WTC11 (cell line): Measurements from ENCODE around the gene AADAC. TPM values are rescaled to one million over a fixed set of nuclear protein-coding genes. Genes with fewer than 3 reads are reported as not detected.
"Not testable (repeated sequence)": the region's sequence is repeated elsewhere in the genome, so short reads cannot be mapped to it uniquely, and the experiment has no call there.

Source experiments
- ATAC-seq: fragments of 200-7000 bp; cut with Tn5 transposase; 2 replicates; pipeline ENCODE4 v1.10.0; 2021; ENCODE audit warnings: mild to moderate bottlenecking, moderate library complexity
- CTCF ChIA-PET: fragments of 300-600 bp; sonication (Branson Sonifier 250); formaldehyde crosslinking; loops from one replicate; lab custom pipeline; 2021; ENCODE audit warnings: antibody characterized with exemption; lab: Charles Lee
- POLR2A ChIA-PET: fragments of 350-600 bp; sonication (Branson Sonifier 250); formaldehyde crosslinking; loops from one replicate; lab custom pipeline; 2021; ENCODE audit warnings: antibody characterized with exemption; lab: Charles Lee
- DNase-seq: peaks from one replicate; pipeline ENCODE4 v3.0.0; 2021; ENCODE audit warnings: low spot score
- H3K27ac Mint-ChIP-seq: 2 replicates; pipeline ENCODE4 v1.8.0; 2021; ENCODE audit warnings: mixed read lengths
- H3K27me3 Mint-ChIP-seq: 2 replicates; pipeline ENCODE4 v1.8.0; 2021; ENCODE audit warnings: low read depth, mild to moderate bottlenecking, moderate library complexity, mixed read lengths
- H3K36me3 Mint-ChIP-seq: 2 replicates; pipeline ENCODE4 v1.8.0; 2021; ENCODE audit warnings: mixed read lengths
- H3K4me1 Mint-ChIP-seq: 2 replicates; pipeline ENCODE4 v1.8.0; 2022; ENCODE audit warnings: mixed read lengths
- H3K4me3 Mint-ChIP-seq: 2 replicates; pipeline ENCODE4 v1.8.0; 2021; ENCODE audit warnings: mild to moderate bottlenecking, moderate library complexity, mixed read lengths
- H3K9me3 Mint-ChIP-seq: 2 replicates; pipeline ENCODE4 v1.8.0; 2021; ENCODE audit warnings: mixed read lengths
- ARID4B ChIP-seq: sonication (generic); formaldehyde crosslinking; IDR thresholded peaks from 2 replicates; pipeline ENCODE4 v1.8.0; 2023; ENCODE audit warnings: missing genetic modification reagents, mild to moderate bottlenecking, borderline replicate concordance
- ATF3 ChIP-seq: sonication (generic); formaldehyde crosslinking; conservative IDR thresholded peaks from 2 replicates; pipeline ENCODE4 v1.8.1; 2022; ENCODE audit warnings: mild to moderate bottlenecking, missing genetic modification reagents
- CDX4 ChIP-seq: fragments of 250-450 bp; sonication (Bioruptor Pico); IDR thresholded peaks from 2 replicates; pipeline ENCODE4 v1.9.0; 2021; ENCODE audit warnings: moderate library complexity, mild to moderate bottlenecking, inconsistent platforms, borderline replicate concordance
- E2F4 ChIP-seq: sonication (generic); formaldehyde crosslinking; IDR thresholded peaks from 2 replicates; pipeline ENCODE4 v1.8.1; 2022; ENCODE audit warnings: low read depth, mild to moderate bottlenecking, moderate library complexity, missing genetic modification reagents, borderline replicate concordance
- EMX1 ChIP-seq: fragments of 250-450 bp; sonication (Bioruptor Pico); IDR thresholded peaks from 2 replicates; pipeline ENCODE4 v1.8.0; 2021; ENCODE audit warnings: mild to moderate bottlenecking
- ESRRA ChIP-seq: sonication (generic); formaldehyde crosslinking; IDR thresholded peaks from 2 replicates; pipeline ENCODE4 v1.8.1; 2022; ENCODE audit warnings: mild to moderate bottlenecking, missing genetic modification reagents, borderline replicate concordance
- GABPB1 ChIP-seq: sonication (generic); formaldehyde crosslinking; IDR thresholded peaks from 2 replicates; pipeline ENCODE4 v1.8.1; 2023; ENCODE audit warnings: mild to moderate bottlenecking, missing genetic modification reagents
- GRHL2 ChIP-seq: fragments of 250-450 bp; sonication (Bioruptor Pico); IDR thresholded peaks from 2 replicates; pipeline ENCODE4 v1.8.0; 2022; ENCODE audit warnings: mild to moderate bottlenecking, moderate library complexity; ENCODE audit not compliant: insufficient replicate concordance, severe bottlenecking
- HMGA2 ChIP-seq: fragments of 250-450 bp; sonication (Bioruptor Pico); IDR thresholded peaks from 2 replicates; pipeline ENCODE4 v1.4.0; 2021; ENCODE audit warnings: mild to moderate bottlenecking, moderate library complexity
- KAT7 ChIP-seq: sonication (generic); formaldehyde crosslinking; IDR thresholded peaks from 2 replicates; pipeline ENCODE4 v1.8.1; 2023; ENCODE audit warnings: missing genetic modification reagents, mild to moderate bottlenecking, borderline replicate concordance
- NFE2L1 ChIP-seq: sonication (generic); formaldehyde crosslinking; IDR thresholded peaks from 2 replicates; pipeline ENCODE4 v1.8.1; 2023; ENCODE audit warnings: missing genetic modification reagents
- SMAD4 ChIP-seq: sonication (generic); formaldehyde crosslinking; IDR thresholded peaks from 2 replicates; pipeline ENCODE4 v1.8.0; 2022; ENCODE audit warnings: mild to moderate bottlenecking, missing genetic modification reagents
- TEAD4 ChIP-seq: sonication (generic); formaldehyde crosslinking; IDR thresholded peaks from 2 replicates; pipeline ENCODE4 v1.8.0; 2022; ENCODE audit warnings: mild to moderate bottlenecking, missing genetic modification reagents
- ZMAT4 ChIP-seq: fragments of 250-450 bp; sonication (Bioruptor Pico); IDR thresholded peaks from 2 replicates; pipeline ENCODE4 v1.9.0; 2021; ENCODE audit warnings: mild to moderate bottlenecking
- ZNF396 ChIP-seq: fragments of 250-450 bp; sonication (Bioruptor Pico); IDR thresholded peaks from 2 replicates; pipeline ENCODE4 v1.8.0; 2021; ENCODE audit warnings: mild to moderate bottlenecking, moderate library complexity, borderline replicate concordance
- ZNF425 ChIP-seq: fragments of 250-450 bp; sonication (Bioruptor Pico); conservative IDR thresholded peaks from 2 replicates; pipeline ENCODE4 v1.9.0; 2021; ENCODE audit warnings: mild to moderate bottlenecking
- ZNF512 ChIP-seq: sonication (generic); formaldehyde crosslinking; IDR thresholded peaks from 2 replicates; pipeline ENCODE4 v1.8.1; 2022; ENCODE audit warnings: missing genetic modification reagents, borderline replicate concordance
- total RNA-seq: library from RNA; stranded (reverse); gene quantifications from 3 replicates; pipeline ENCODE4 v1.2.3, GENCODE V29; 2021

The AADAC gene
- total RNA-seq, 1 experiment from 2014 or later, result 0.11 TPM

- TF ChIP-seq ZNF512 (CRISPR knock-in tag), result no peak
- TF ChIP-seq E2F4, result no peak
These were observed 24.0 kb upstream of the AADAC start (continued) for GRCh38 chr3:151789853-151790463.

- H3K27me3 Mint-ChIP-seq, POLR2A ChIA-PET, H3K36me3 Mint-ChIP-seq, H3K4me1 Mint-ChIP-seq, DNase-seq, CTCF ChIA-PET, H3K9me3 Mint-ChIP-seq, H3K27ac Mint-ChIP-seq, ATAC-seq, H3K4me3 Mint-ChIP-seq: not testable (repeated sequence)
These were observed 23.2 kb upstream of the AADAC start for GRCh38 chr3:151790763-151791162.

GRCh38 chr3:151792411-151792810 is 21.5 kb upstream of the AADAC start:
- no peaks in the 10 kb centered on the region for H3K4me1 Mint-ChIP-seq
- CTCF ChIA-PET, result no interaction called here
- POLR2A ChIA-PET, result no interaction called here
- no peak for TF ChIP-seq TEAD4 (CRISPR knock-in tag)
- TF ChIP-seq EMX1 (CRISPR knock-in tag), result no peak
- no peak for TF ChIP-seq NFE2L1 (CRISPR knock-in tag)
- TF ChIP-seq HMGA2, result no peak
- TF ChIP-seq GABPB1 (CRISPR knock-in tag), result no peak
- no peak for TF ChIP-seq GRHL2
- no peak for TF ChIP-seq ZNF396
- TF ChIP-seq ESRRA (CRISPR knock-in tag), result no peak
- TF ChIP-seq SMAD4 (CRISPR knock-in tag), result no peak
- no peak for TF ChIP-seq ZMAT4 (CRISPR knock-in tag)
- TF ChIP-seq ATF3 (CRISPR knock-in tag), result no peak
- no peaks in the 10 kb centered on the region for H3K36me3 Mint-ChIP-seq
- no peaks in the 10 kb centered on the region for H3K27me3 Mint-ChIP-seq
- H3K27ac Mint-ChIP-seq, result no peak overlapping the region
- DNase-seq, result no peak
- H3K9me3 Mint-ChIP-seq, result peaks cover 7% of the 10 kb centered on the region; the same call in 1 of the 2 replicates
- no peak overlapping the region for H3K4me3 Mint-ChIP-seq
- no peak for ATAC-seq

- no peak overlapping the region for H3K4me3 Mint-ChIP-seq
- no peaks in the 10 kb centered on the region for H3K4me1 Mint-ChIP-seq
- POLR2A ChIA-PET, result no interaction called here
- no peak overlapping the region for H3K27ac Mint-ChIP-seq
- no peaks in the 10 kb centered on the region for H3K36me3 Mint-ChIP-seq
- no peak for DNase-seq
- no peaks in the 10 kb centered on the region for H3K27me3 Mint-ChIP-seq
- no peak for ATAC-seq
- CTCF ChIA-PET, result no interaction called here
- H3K9me3 Mint-ChIP-seq, result peaks cover 7% of the 10 kb centered on the region; the same call in 1 of the 2 replicates
- TF ChIP-seq ZNF425 (CRISPR knock-in tag) (no peak), CDX4 (CRISPR knock-in tag) (no peak), ARID4B (no peak), NFE2L1 (CRISPR knock-in tag) (no peak), KAT7 (CRISPR knock-in tag) (no peak)
These were observed 20.3 kb upstream of the AADAC start for GRCh38 chr3:151793636-151794035.
